Measurements from ENCODE around the gene PTPRM. TPM values are rescaled to one million over a fixed set of nuclear protein-coding genes. Genes with fewer than 3 reads are reported as not detected.

PTPRM gene
- total RNA-seq, 1 donor from 2014 or later, result 131 TPM

DNA sequence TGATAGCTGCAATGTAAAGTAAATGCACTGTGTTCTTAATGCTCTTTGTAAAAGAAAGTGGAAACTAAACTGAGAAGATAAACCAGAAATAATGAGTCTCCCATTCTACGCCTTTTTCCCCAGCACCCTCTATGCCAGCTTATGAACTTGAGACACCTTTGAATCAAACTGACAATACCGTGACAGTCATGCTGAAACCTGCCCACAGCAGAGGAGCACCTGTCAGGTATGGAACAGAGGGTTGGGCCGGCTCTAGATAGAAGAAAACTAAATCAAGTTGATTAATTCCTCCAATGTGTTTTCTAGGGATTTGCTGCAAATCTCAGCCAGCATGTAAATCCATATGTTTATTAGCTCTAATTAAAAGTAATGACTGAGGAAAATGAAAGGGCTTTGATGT, 521.5 kb downstream of the PTPRM start:
- no peak for DNase-seq (ENCODE audit: low spot score)
- no peak overlapping the region for H3K4me3 Mint-ChIP-seq (ENCODE audit: unreplicated experiment)
- no peaks in the 10 kb centered on the region for H3K9me3 Mint-ChIP-seq (ENCODE audit: low read depth)
- peaks cover 18% of the 10 kb centered on the region for H3K36me3 Mint-ChIP-seq (ENCODE audit: low read depth)
- peaks cover 8% of the 10 kb centered on the region for H3K4me1 Mint-ChIP-seq (ENCODE audit: low read depth)
- H3K27me3 Mint-ChIP-seq (ENCODE audit: low read depth), result no peaks in the 10 kb centered on the region
- TF ChIP-seq, protein P1, sequence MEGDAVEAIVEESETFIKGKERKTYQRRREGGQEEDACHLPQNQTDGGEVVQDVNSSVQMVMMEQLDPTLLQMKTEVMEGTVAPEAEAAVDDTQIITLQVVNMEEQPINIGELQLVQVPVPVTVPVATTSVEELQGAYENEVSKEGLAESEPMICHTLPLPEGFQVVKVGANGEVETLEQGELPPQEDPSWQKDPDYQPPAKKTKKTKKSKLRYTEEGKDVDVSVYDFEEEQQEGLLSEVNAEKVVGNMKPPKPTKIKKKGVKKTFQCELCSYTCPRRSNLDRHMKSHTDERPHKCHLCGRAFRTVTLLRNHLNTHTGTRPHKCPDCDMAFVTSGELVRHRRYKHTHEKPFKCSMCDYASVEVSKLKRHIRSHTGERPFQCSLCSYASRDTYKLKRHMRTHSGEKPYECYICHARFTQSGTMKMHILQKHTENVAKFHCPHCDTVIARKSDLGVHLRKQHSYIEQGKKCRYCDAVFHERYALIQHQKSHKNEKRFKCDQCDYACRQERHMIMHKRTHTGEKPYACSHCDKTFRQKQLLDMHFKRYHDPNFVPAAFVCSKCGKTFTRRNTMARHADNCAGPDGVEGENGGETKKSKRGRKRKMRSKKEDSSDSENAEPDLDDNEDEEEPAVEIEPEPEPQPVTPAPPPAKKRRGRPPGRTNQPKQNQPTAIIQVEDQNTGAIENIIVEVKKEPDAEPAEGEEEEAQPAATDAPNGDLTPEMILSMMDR (IDR thresholded peaks at IDR 0.05), result no peak
- no peak overlapping the region for H3K27ac Mint-ChIP-seq (ENCODE audit: unreplicated experiment)

DNA sequence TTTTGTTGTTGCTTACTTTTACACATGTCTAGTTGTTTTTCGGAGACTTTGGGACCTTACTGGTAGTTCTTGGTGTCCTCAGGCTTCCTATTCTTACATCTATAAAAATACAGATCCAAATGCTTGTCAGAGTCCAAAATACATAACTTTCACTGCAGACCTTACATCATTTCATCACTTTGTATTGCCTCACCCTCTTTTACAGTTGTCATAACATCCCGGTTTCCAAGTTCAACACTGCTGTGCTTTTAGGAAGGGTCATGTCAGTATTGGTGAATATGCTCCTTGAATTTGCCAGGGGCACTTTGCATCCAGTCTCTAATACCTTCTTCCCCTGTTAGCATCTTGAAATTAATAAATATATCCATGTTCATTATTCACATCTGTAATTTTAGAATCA, 523.9 kb downstream of the PTPRM start:
- TF ChIP-seq, protein P1 (IDR thresholded peaks at IDR 0.05), result no peak
- H3K27me3 Mint-ChIP-seq (ENCODE audit: low read depth), result no peaks in the 10 kb centered on the region
- no peak for DNase-seq (ENCODE audit: low spot score)
- no peak overlapping the region for H3K27ac Mint-ChIP-seq (ENCODE audit: unreplicated experiment)
- H3K4me1 Mint-ChIP-seq (ENCODE audit: low read depth), result peaks cover 5% of the 10 kb centered on the region
- peaks cover 17% of the 10 kb centered on the region for H3K36me3 Mint-ChIP-seq (ENCODE audit: low read depth)
- H3K4me3 Mint-ChIP-seq (ENCODE audit: unreplicated experiment), result no peak overlapping the region
- no peaks in the 10 kb centered on the region for H3K9me3 Mint-ChIP-seq (ENCODE audit: low read depth)

DNA sequence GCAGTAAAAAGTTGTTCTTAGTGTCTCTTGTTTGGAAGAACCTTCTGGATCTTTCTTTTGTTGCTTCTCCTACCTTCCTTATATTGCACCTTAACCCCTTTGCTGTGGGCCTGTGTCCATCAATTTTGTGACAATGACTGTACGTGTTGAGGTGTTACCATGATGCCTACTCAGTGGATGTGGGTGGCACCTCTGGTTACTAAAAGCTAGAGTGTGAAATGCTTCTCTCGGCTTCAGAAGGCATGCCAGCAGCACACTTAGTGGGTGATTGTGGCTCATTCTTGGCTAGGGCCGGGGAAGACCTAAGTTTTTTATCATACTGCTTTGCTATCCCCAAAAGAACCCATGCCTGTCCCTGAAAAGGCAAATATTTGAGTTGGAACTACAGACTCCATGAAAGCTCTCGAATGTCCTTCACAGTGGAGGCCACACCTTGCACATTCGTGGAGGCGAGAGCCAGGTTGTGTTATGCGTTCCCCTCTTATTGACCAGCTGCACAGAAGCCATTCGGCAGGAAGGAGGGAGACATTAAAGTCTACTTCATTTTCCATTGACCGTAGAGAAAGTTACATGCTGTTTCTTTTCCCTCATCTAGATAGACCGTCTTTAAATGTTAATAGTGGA, 528.9 kb downstream of the PTPRM start:
- TF ChIP-seq, protein P1 (IDR thresholded peaks at IDR 0.05), result no peak
- Mint-ChIP-seq H3K27ac (ENCODE audit: unreplicated experiment) (peak overlapping the region; percentile 11), H3K4me3 (ENCODE audit: unreplicated experiment) (no peak overlapping the region), H3K4me1 (ENCODE audit: low read depth) (peaks cover under 1% of the 10 kb centered on the region), H3K27me3 (ENCODE audit: low read depth) (no peaks in the 10 kb centered on the region), H3K9me3 (ENCODE audit: low read depth) (no peaks in the 10 kb centered on the region), H3K36me3 (ENCODE audit: low read depth) (peaks cover 14% of the 10 kb centered on the region)
- DNase-seq (ENCODE audit: low spot score), result no peak

DNA sequence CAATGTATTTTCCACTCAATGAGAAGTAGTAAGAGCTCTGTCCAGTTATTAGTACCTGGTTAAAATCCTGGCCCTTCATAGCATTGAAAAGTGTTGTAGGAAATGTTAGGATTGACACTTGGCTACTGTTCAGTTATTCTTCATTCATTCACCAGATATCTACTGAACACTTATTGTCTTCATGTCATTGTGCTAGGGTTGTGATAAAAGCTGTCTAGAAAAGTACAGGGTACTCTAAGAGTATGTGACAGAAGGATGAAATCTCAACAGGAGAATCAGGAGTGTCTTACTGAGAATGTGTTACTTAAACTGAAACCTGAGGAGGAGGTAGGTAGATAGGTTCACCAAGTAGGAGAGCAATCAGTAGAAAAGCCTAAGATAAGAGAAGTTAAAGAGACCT, 530.3 kb downstream of the PTPRM start:
- Mint-ChIP-seq H3K27ac (ENCODE audit: unreplicated experiment) (no peak overlapping the region), H3K27me3 (ENCODE audit: low read depth) (no peaks in the 10 kb centered on the region)

DNA sequence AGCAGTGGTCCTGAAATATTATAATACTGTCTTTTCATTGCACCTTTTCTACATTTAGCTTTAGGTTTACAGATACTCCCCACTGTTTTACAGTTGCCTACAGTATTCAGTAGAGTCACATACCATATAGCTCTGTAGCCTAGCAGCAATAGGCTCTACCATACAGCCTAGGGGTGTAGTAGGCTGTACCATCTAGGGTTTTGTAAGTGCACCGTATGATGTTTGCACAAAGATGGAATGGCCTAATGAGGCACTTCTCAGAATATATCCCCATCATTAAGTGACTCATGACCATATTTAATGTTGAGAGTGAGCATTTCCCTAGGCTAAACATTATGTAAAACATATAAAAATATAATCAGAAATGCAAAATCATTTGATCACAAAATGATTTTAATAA, 530.8 kb downstream of the PTPRM start:
- no peak for DNase-seq (ENCODE audit: low spot score)
- Mint-ChIP-seq H3K4me1 (ENCODE audit: low read depth) (peaks cover 4% of the 10 kb centered on the region), H3K9me3 (ENCODE audit: low read depth) (no peaks in the 10 kb centered on the region), H3K27ac (ENCODE audit: unreplicated experiment) (no peak overlapping the region), H3K36me3 (ENCODE audit: low read depth) (peaks cover 18% of the 10 kb centered on the region), H3K27me3 (ENCODE audit: low read depth) (no peaks in the 10 kb centered on the region), H3K4me3 (ENCODE audit: unreplicated experiment) (no peak overlapping the region)
- TF ChIP-seq, protein P1 (IDR thresholded peaks at IDR 0.05), result no peak

More for the DNA sequence above, 530.3 kb downstream of the PTPRM start:
- TF ChIP-seq, protein P1 (IDR thresholded peaks at IDR 0.05), result no peak
- DNase-seq (ENCODE audit: low spot score), result no peak
- H3K9me3 Mint-ChIP-seq (ENCODE audit: low read depth), result no peaks in the 10 kb centered on the region
- no peak overlapping the region for H3K4me3 Mint-ChIP-seq (ENCODE audit: unreplicated experiment)
- peaks cover 14% of the 10 kb centered on the region for H3K36me3 Mint-ChIP-seq (ENCODE audit: low read depth)
- peaks cover 4% of the 10 kb centered on the region for H3K4me1 Mint-ChIP-seq (ENCODE audit: low read depth)
